ES-I3 (cell line): ENCODE measurements around the gene GDI1.

ENCODE experiments used
- H3K36me3 ChIP-seq: 2 replicates; pipeline ENCODE4 v1.6.1; 2013; ENCODE audit warnings: mild to moderate bottlenecking, low read length, control low read depth, moderate library complexity; ENCODE audit not compliant: insufficient read depth
- H3K4me1 ChIP-seq: 2 replicates; pipeline ENCODE4 v1.6.1; 2013; ENCODE audit warnings: mild to moderate bottlenecking, control low read depth, low read length; ENCODE audit not compliant: insufficient read depth
- H3K9ac ChIP-seq: 2 replicates; pipeline ENCODE4 v1.6.1; 2013; ENCODE audit warnings: low read depth, mild to moderate bottlenecking, low read length, moderate library complexity
- H3K9me3 ChIP-seq: 2 replicates; pipeline ENCODE4 v1.6.1; 2013; ENCODE audit warnings: mild to moderate bottlenecking, low read length, moderate library complexity; ENCODE audit not compliant: control insufficient read depth, insufficient read depth

GDI1 gene

GRCh38 chrX:154469114-154469513, 32.2 kb downstream of the GDI1 start:
- no peaks in the 10 kb centered on the region for H3K4me1 ChIP-seq
- H3K36me3 ChIP-seq = no peaks in the 10 kb centered on the region; the same call in 1 of the 2 replicates
- no peak overlapping the region for H3K9ac ChIP-seq
- no peaks in the 10 kb centered on the region for H3K9me3 ChIP-seq

- no peaks in the 10 kb centered on the region for H3K4me1 ChIP-seq
- no peaks in the 10 kb centered on the region for H3K9me3 ChIP-seq
- no peak overlapping the region for H3K9ac ChIP-seq
- no peaks in the 10 kb centered on the region; the same call in 1 of the 2 replicates for H3K36me3 ChIP-seq
Observed at GRCh38 chrX:154469880-154470279, 32.9 kb downstream of the GDI1 start.

DNA sequence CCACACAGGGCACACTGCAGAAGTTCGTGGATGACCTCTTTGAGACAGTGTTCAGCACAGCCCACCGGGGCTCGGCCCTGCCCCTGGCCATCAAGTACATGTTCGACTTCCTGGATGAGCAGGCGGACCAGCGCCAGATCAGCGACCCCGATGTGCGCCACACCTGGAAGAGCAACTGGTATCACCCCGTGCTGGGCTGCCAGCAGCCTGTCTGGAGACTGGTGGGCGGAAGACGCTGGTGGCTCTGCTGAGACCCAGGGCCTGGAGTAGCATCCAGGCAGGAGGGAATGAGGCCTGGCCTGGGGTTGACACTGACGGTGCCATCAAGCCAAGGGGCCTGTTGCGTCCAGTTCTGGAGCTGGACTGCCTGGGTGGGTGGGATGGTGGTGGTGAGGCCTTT, 33.5 kb downstream of the GDI1 start:
- H3K9me3 ChIP-seq = no peaks in the 10 kb centered on the region
- no peak overlapping the region for H3K9ac ChIP-seq
- no peaks in the 10 kb centered on the region for H3K4me1 ChIP-seq
- H3K36me3 ChIP-seq = no peaks in the 10 kb centered on the region; the same call in 1 of the 2 replicates

DNA sequence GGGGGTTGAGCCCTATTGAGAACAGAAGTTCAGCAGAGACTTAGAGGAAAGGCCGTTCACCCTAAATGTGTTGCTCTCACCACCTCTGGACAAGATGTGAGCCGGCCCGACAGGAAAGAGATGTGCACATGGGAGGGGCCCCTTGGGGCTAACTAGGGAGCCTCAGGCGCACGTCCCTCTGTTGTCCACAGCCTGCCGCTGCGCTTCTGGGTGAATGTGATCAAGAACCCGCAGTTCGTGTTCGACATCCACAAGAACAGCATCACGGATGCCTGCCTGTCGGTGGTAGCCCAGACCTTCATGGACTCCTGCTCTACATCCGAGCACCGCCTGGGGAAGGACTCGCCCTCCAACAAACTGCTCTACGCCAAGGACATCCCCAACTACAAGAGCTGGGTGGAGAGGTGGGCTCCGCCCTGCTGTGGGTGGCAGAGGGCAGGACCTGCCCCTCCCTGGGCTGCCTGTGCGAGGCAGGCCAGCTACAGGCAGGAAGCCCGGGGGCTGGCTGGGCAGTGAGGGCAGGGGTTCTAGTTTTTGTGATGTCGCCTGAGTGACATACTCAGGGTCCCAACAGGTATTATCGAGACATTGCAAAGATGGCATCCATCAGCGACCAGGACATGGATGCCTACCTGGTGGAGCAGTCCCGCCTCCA, 34.1 kb downstream of the GDI1 start:
- Histone ChIP-seq H3K36me3 (no peaks in the 10 kb centered on the region; the same call in 1 of the 2 replicates), H3K9ac (no peak overlapping the region), H3K9me3 (no peaks in the 10 kb centered on the region), H3K4me1 (no peaks in the 10 kb centered on the region)

GRCh38 chrX:154471839-154472684, 35.1 kb downstream of the GDI1 start:
- Histone ChIP-seq H3K4me1 (no peaks in the 10 kb centered on the region), H3K36me3 (no peaks in the 10 kb centered on the region; the same call in 1 of the 2 replicates), H3K9me3 (no peaks in the 10 kb centered on the region), H3K9ac (no peak overlapping the region)

- Histone ChIP-seq H3K9me3 (no peaks in the 10 kb centered on the region), H3K4me1 (no peaks in the 10 kb centered on the region), H3K36me3 (no peaks in the 10 kb centered on the region; the same call in 1 of the 2 replicates), H3K9ac (no peak overlapping the region)
Observed at GRCh38 chrX:154472685-154473632, 36.0 kb downstream of the GDI1 start.

DNA sequence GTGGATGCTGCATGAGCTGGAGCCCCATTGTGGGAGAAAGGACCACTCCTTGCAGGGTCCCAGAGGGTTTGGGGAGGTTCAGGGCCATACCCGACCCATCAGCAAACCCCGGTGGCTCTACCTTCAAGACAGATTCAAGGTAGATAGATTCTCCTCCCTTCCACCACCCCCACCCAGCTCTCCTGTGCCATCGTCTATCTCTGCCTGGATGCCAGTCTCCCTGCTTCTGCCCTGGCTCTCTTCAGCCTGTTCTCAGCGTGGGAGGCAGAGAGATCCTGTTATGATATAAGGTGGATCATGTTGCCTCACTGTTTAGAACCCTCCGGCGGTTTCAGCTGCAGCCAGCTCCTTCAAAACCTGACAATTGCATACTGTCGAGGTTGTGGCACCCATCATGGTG, 36.7 kb downstream of the GDI1 start:
- H3K9ac ChIP-seq = no peak overlapping the region
- no peaks in the 10 kb centered on the region; the same call in 1 of the 2 replicates for H3K36me3 ChIP-seq
- H3K4me1 ChIP-seq = no peaks in the 10 kb centered on the region
- no peaks in the 10 kb centered on the region for H3K9me3 ChIP-seq

DNA sequence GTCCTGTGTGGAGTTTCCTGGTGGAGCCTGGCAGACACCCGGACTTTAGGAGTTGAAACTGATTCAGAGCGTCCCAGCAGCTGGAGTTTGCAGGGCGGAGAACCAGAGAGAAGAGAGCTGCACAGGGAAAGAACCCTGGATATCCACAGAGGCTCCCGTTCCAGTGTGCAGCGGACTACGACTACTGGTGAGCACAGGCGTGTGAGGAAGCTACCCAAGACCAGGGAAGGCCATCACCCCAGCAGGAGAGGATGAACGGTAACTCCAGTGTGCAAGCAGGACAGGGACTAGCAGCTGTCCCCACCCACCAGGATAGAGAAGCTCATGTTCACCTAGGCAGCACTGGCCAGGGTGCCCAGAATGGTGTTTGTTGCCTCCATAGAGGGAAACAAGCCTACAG, 39.9 kb downstream of the GDI1 start:
- no peaks in the 10 kb centered on the region for H3K9me3 ChIP-seq
- H3K36me3 ChIP-seq = no peaks in the 10 kb centered on the region
- no peak overlapping the region for H3K9ac ChIP-seq
- no peaks in the 10 kb centered on the region for H3K4me1 ChIP-seq

- Histone ChIP-seq H3K9me3 (no peaks in the 10 kb centered on the region), H3K9ac (peak overlapping the region; percentile 47; the same call in 1 of the 2 replicates), H3K36me3 (no peaks in the 10 kb centered on the region), H3K4me1 (no peaks in the 10 kb centered on the region)
Observed at GRCh38 chrX:154477891-154478477, 41.0 kb downstream of the GDI1 start.

DNA sequence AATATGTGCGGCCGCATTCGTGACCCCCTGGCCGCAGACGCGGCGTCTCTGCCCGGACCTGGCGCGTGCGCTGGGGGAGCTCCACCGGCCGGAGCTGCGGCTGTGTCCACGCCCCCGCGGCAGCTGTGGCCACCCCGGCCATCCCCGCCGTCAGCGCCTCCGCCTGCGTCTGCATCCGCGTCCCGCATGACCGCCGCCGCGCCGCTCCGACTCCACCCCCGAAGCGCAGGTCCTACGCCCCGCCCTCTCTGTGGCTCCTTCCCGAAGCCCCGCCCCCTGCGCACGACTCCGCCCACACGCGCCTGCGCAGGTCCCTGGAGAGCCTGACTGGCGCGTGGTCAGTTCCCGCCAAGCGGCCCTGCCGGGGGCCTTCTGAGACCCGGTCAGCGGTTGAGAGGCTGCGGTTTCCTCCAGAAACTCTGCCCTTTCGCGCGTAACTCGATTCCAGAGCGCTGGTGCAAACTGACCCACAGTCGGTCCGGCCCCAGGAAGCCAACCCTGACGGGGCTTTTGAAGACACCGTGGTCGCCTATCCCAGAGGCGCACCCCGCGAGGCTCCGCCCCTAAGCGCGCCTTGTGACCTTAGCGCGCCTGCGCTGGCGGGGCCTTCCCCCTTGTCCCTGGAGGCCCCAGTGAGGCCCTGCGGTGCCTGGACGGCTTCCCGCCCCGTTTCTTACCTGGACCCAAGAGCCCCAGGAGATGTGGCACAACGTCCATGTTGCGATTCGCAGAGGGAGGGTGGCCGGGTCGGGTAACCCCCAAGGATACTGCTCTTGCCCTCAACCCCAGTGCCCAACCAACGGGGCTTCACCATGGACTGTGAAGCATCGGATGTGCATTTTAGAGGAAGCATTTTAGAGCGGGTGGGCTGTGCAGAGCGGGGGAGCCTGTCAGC, 42.0 kb downstream of the GDI1 start, which contains the start of gene LAGE3:
LAGE3 (minus strand) TSS at position 554 of the 895 bp plus-strand sequence; CDS start at position 188, 366 bp downstream.
- H3K9me3 ChIP-seq = no peaks in the 10 kb centered on the region
- no peaks in the 10 kb centered on the region for H3K36me3 ChIP-seq
- peak within 1 kb of the TSS; percentile 47 for H3K9ac ChIP-seq
- no peaks in the 10 kb centered on the region for H3K4me1 ChIP-seq

DNA sequence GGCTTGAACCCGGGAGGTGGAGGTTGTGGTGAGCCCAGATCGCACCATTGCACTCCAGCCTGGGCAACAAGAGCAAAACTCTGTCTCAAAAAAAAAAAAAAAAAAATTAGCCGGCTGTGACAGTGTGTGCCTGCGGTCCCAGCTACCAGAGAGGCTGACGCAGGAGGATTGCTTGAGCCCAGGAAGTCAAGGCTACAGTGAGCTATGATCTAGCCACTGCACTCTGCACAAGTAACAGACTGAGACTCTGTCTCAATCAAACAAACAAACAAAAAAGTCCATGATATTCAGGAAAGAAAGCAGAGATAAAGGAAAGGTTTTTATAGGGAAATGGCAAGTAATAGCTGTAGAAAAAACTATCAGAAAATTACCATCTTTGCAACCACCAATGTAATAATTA, 44.2 kb downstream of the GDI1 start:
- Histone ChIP-seq H3K4me1 (no peaks in the 10 kb centered on the region), H3K9ac (no peak overlapping the region), H3K36me3 (no peaks in the 10 kb centered on the region), H3K9me3 (no peaks in the 10 kb centered on the region)

- no peaks in the 10 kb centered on the region for H3K9me3 ChIP-seq
- H3K9ac ChIP-seq = no peak overlapping the region
- H3K4me1 ChIP-seq = no peaks in the 10 kb centered on the region; the same call in 1 of the 2 replicates
- no peaks in the 10 kb centered on the region for H3K36me3 ChIP-seq
Observed at GRCh38 chrX:154481911-154482601, 45.1 kb downstream of the GDI1 start.
